ENCODE measurements around the gene SCAND1.

GRCh38 chr20:35918021-35918420 is 36.3 kb downstream of the SCAND1 start:
- TF ChIP-seq CTCF (conservative IDR thresholded peaks at IDR 0.05) (no peak), EZH2 (IDR thresholded peaks at IDR 0.05; ENCODE audit: low read depth) (no peak)

Measured in PC-9 (cell line).